ENCODE data around the gene SLC8A1. TPM values are rescaled to one million over a fixed set of nuclear protein-coding genes. Genes with fewer than 3 reads are reported as not detected.
A peak's percentile ranks its signal among the peaks of the same experiment; 100 is the strongest.

The SLC8A1 gene
- total RNA-seq, 1 experiment from 2014 or later = 1.7 TPM

- H3K56ac ChIP-seq (ENCODE audit: insufficient read length, low read depth, low read length) = no peak overlapping the region
- no peak overlapping the region for H3K14ac ChIP-seq (ENCODE audit: insufficient read depth, low read length)
- no peak overlapping the region for H2BK120ac ChIP-seq (ENCODE audit: low read depth, low read length, poor library complexity, severe bottlenecking)
- no peak overlapping the region for H2BK20ac ChIP-seq (ENCODE audit: low read depth, low read length, poor library complexity, severe bottlenecking)
- H3K27ac Mint-ChIP-seq = peak overlapping the region in 1 of 3 experiments; percentile 76; a peak in 2 of 7 replicates
- H3K27me3 ChIP-seq (ENCODE audit: insufficient read depth, low read length) = no peaks in the 10 kb centered on the region
- no peak overlapping the region for H3K4me3 Mint-ChIP-seq
- no peaks in the 10 kb centered on the region for H3K9me3 ChIP-seq (ENCODE audit: control insufficient read depth, low read depth, low read length)
- no peaks in the 10 kb centered on the region for H3K36me3 Mint-ChIP-seq (ENCODE audit: insufficient read depth in 1 of 3, low read depth in 3 of 3)
- H3K79me2 ChIP-seq (ENCODE audit: insufficient read depth, low read length) = no peaks in the 10 kb centered on the region
- H4K8ac ChIP-seq (replicated peaks; ENCODE audit: insufficient read length, low read depth, low read length) = no peak overlapping the region
- no peak overlapping the region for H3T11ph ChIP-seq (ENCODE audit: low read length)
- no peak overlapping the region for H4K91ac ChIP-seq (ENCODE audit: insufficient read length, low read depth, low read length)
- H4K20me1 ChIP-seq (ENCODE audit: control insufficient read depth, insufficient read depth, insufficient read length) = no peaks in the 10 kb centered on the region
- H2AK5ac ChIP-seq (ENCODE audit: insufficient read length, low read length) = no peak overlapping the region
- H3K27ac ChIP-seq (ENCODE audit: insufficient read length, low read depth, low read length) = no peak overlapping the region
- no peak overlapping the region for H2BK5ac ChIP-seq (ENCODE audit: insufficient read length, low read length)
- no CpG with 5 or more reads among the region's 1 CpG for WGBS (ENCODE audit: extremely low coverage, insufficient read length, low lambda C conversion rate)
- no peak overlapping the region for H3K23ac ChIP-seq (ENCODE audit: insufficient read length, low read depth, low read length)
- no peak for DNase-seq
- H3K18ac ChIP-seq (ENCODE audit: insufficient read length, low read depth, low read length) = no peak overlapping the region
- H3K4me2 ChIP-seq (ENCODE audit: insufficient read depth, insufficient read length, low read length) = no peak overlapping the region
- H4K5ac ChIP-seq (ENCODE audit: insufficient read length, low read depth, low read length) = no peak overlapping the region
- no peaks in the 10 kb centered on the region for H3K79me1 ChIP-seq (ENCODE audit: insufficient read depth, low read depth, low read length, poor library complexity, severe bottlenecking)
- no peak overlapping the region for H3K9ac ChIP-seq (ENCODE audit: extremely low read depth, insufficient read length, low read length)
- TF ChIP-seq CTCF (conservative IDR thresholded peaks at IDR 0.05) = no peak
- H2BK12ac ChIP-seq (ENCODE audit: insufficient read length, low read depth, low read length) = no peak overlapping the region
- H2AFZ ChIP-seq (ENCODE audit: low read length) = no peak overlapping the region
- no peak overlapping the region for H3K4ac ChIP-seq (ENCODE audit: low read depth, low read length)
- no peaks in the 10 kb centered on the region for H3K23me2 ChIP-seq (ENCODE audit: insufficient read length, low read depth, low read length, poor library complexity, severe bottlenecking)
- H3K4me1 Mint-ChIP-seq = peaks cover 20 to 38% of the 10 kb centered on the region in 2 experiments
- H3K9me3 Mint-ChIP-seq = no peaks in the 10 kb centered on the region
- H3K27me3 Mint-ChIP-seq (ENCODE audit: low read depth) = no peaks in the 10 kb centered on the region
- H3K4me1 ChIP-seq (ENCODE audit: insufficient read depth, low read length) = peaks cover 2% of the 10 kb centered on the region; the same call in 1 of the 2 replicates
- no peak overlapping the region for H2BK15ac ChIP-seq (ENCODE audit: low read depth, low read length)
These were observed 350.7 kb downstream of the SLC8A1 start for GRCh38 chr2:40101131-40101575.

Data from H9 (cell line).